ENCODE measurements around the gene KCNJ5.

The KCNJ5 gene

GRCh38 chr11:128964463-128964930 is 73.3 kb downstream of the KCNJ5 start:
- DNase-seq = no peak

- no peak for DNase-seq
Measured at GRCh38 chr11:128965485-128965884, 74.3 kb downstream of the KCNJ5 start.

- no peak for DNase-seq
Measured at GRCh38 chr11:128967578-128967977, 76.4 kb downstream of the KCNJ5 start.

GRCh38 chr11:128968916-128969315 is 77.8 kb downstream of the KCNJ5 start:
- no peak for DNase-seq
